NCI-H2196 (cell line): Measurements from ENCODE around the gene CSNK2B.
A peak's percentile ranks its signal among the peaks of the same experiment; 100 is the strongest.

Experiments
- DNase-seq: peaks from one replicate; lab custom pipeline; 2025; ENCODE audit not compliant: unreplicated experiment; lab: John Stamatoyannopoulos, UW

CSNK2B gene

GRCh38 chr6:31636698-31637596 is 28.9 kb upstream of the CSNK2B start:
- DNase-seq, result no peak

- DNase-seq, result no peak
Measured at GRCh38 chr6:31639043-31639442, 26.8 kb upstream of the CSNK2B start.

GRCh38 chr6:31639449-31639861 is 26.4 kb upstream of the CSNK2B start:
- DNase-seq, result no peak

GRCh38 chr6:31640612-31641011 is 25.3 kb upstream of the CSNK2B start:
- DNase-seq, result no peak

- DNase-seq, result no peak
Measured at GRCh38 chr6:31641370-31641769, 24.5 kb upstream of the CSNK2B start.

GRCh38 chr6:31642798-31643570 is 22.9 kb upstream of the CSNK2B start:
- no peak for DNase-seq

GRCh38 chr6:31643818-31644454 is 21.9 kb upstream of the CSNK2B start:
- no peak for DNase-seq

GRCh38 chr6:31645325-31645724 is 20.6 kb upstream of the CSNK2B start:
- no peak for DNase-seq

GRCh38 chr6:31651602-31652191 is 14.2 kb upstream of the CSNK2B start:
- DNase-seq, result peak; percentile 80

- DNase-seq, result peak; percentile 94
Measured at GRCh38 chr6:31652925-31653724, 12.8 kb upstream of the CSNK2B start.

- no peak for DNase-seq
Measured at GRCh38 chr6:31654574-31655348, 11.1 kb upstream of the CSNK2B start.

GRCh38 chr6:31655349-31656237 is 10.3 kb upstream of the CSNK2B start, which contains the start of gene APOM:
Gene APOM (plus strand): TSS chr6:31655894. CDS start chr6:31655967, 73 bp downstream.
- no peak for DNase-seq

GRCh38 chr6:31657406-31658157 is 8.3 kb upstream of the CSNK2B start:
- no peak for DNase-seq

- no peak for DNase-seq
Measured at GRCh38 chr6:31658158-31658688, 7.7 kb upstream of the CSNK2B start.

- no peak for DNase-seq
Measured at GRCh38 chr6:31658983-31659648, 6.8 kb upstream of the CSNK2B start.

- no peak for DNase-seq
Measured at GRCh38 chr6:31659649-31660380, 6.1 kb upstream of the CSNK2B start.
